ENCODE results near the gene CNOT11.
"Not testable (repeated sequence)": the region's sequence is repeated elsewhere in the genome, so short reads cannot be mapped to it uniquely, and the experiment has no call there.

Gene CNOT11

DNA sequence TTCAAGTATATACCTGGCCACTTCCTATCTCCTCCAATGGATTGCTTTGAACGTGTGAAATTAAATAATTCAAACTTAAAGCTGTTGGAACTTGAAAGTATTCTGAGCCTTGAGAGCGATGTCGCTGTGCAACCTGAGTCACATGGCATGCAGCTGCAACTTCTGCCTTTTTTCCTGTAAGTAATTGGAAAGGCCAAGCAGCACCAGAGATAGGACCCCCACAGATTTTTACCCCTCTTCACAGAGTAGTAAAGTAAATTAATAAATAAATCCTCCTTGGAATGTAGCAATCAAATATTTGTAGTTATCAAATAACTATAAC, 59.0 kb downstream of the CNOT11 start:
- DNase-seq: no peak

DNA sequence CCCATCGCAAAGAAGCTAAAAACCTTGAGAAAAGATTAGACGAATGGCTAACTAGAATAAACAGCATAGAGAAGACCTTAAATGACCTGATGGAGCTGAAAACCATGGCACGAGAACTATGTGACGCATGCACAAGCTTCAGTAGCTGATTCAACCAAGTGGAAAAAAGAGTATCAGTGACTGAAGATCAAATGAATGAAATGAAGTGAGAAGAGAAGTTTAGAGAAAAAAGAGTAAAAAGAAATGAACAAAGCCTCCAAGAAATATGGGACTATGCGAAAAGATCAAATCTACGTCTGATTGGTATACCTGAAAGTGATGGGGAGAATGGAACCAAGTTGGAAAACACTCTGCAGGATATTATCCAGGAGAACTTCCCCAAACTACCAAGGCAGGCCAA, 63.9 kb downstream of the CNOT11 start:
- DNase-seq: not testable (repeated sequence)

Measured in activated T-cell treated with anti-CD3 and anti-CD28 coated beads, Interleukin-2, amount 50 U/mL, for 48 hours (primary cell).